SK-N-SH (cell line): ENCODE data around the gene PPA2. TPM values are rescaled to one million over a fixed set of nuclear protein-coding genes. Genes with fewer than 3 reads are reported as not detected.

ENCODE experiments used
- CTCF ChIA-PET: fragments of 300-600, 350-600 bp; formaldehyde crosslinking; extraction: SDS; loops from one replicate; lab custom pipeline; 2021; lab: Yijun Ruan, JAX
- POLR2A ChIA-PET: fragments of 350-600 bp; sonication (Branson Sonifier 250); formaldehyde crosslinking; extraction: SDS; loops from one replicate; lab custom pipeline; 2020; ENCODE audit warnings: antibody characterized with exemption, inconsistent platforms; lab: Yijun Ruan, JAX
- DNase-seq: peaks from one replicate; pipeline ENCODE4 v3.0.0; 2012
- H2AFZ ChIP-seq: fragments of 200-600 bp; sonication (generic); 2 replicates; pipeline ENCODE4 v1.8.1; 2016; ENCODE audit warnings: antibody characterized with exemption, mild to moderate bottlenecking, low read depth
- H3F3A ChIP-seq: fragments of 200-600 bp; sonication (generic); replicated peaks from 2 replicates; pipeline ENCODE3; 2016; ENCODE audit warnings: antibody characterized with exemption, mild to moderate bottlenecking; ENCODE audit not compliant: insufficient read depth
- H3K27ac ChIP-seq, 2 experiments: fragments of 200-500 bp in 1 of 2; fragments of 200-600 bp in 1 of 2; sonication (Bioruptor generic) in 1 of 2; sonication (generic), shearing (Covaris generic) in 1 of 2; 2 replicates each; pipeline versions ENCODE4 v1.5.1 to v1.6.1; 2014 to 2016; ENCODE audit warnings: low read depth in 2 of 2, inconsistent platforms in 1 of 2, low read length in 1 of 2, mild to moderate bottlenecking in 1 of 2, mixed read lengths in 1 of 2
- H3K27me3 ChIP-seq: fragments of 200-600 bp; sonication (generic), shearing (Covaris generic); 2 replicates; pipeline ENCODE4 v1.6.1; 2016; ENCODE audit warnings: mixed run types; ENCODE audit not compliant: insufficient read depth
- H3K36me3 ChIP-seq, 2 experiments: fragments of 200-500 bp in 1 of 2; fragments of 200-600 bp in 1 of 2; sonication (Bioruptor generic) in 1 of 2; sonication (generic) in 1 of 2; replicated peaks in 1 of 2; 2 replicates each; pipeline versions ENCODE3 to v1.5.1; 2014 to 2016; ENCODE audit warnings: low read length in 1 of 2, mild to moderate bottlenecking in 1 of 2; ENCODE audit not compliant: insufficient read depth in 2 of 2, control insufficient read depth in 1 of 2
- H3K4me1 ChIP-seq, 2 experiments: fragments of 200-500 bp in 1 of 2; fragments of 200-600 bp in 1 of 2; sonication (Bioruptor generic) in 1 of 2; sonication (generic), shearing (Covaris generic) in 1 of 2; 2 replicates each; pipeline versions ENCODE4 v1.5.1 to v1.6.1; 2014 to 2016; ENCODE audit warnings: low read depth in 1 of 2, low read length in 1 of 2, mixed run types in 1 of 2; ENCODE audit not compliant: insufficient read depth in 2 of 2, control insufficient read depth in 1 of 2
- H3K4me2 ChIP-seq: fragments of 200-600 bp; sonication (generic), shearing (Covaris generic); 2 replicates; pipeline ENCODE4 v1.6.1; 2017; ENCODE audit warnings: mixed run types
- H3K4me3 ChIP-seq, 2 experiments: fragments of 200-500 bp in 1 of 2; fragments of 200-600 bp in 1 of 2; sonication (Bioruptor generic) in 1 of 2; sonication (generic), shearing (Covaris generic) in 1 of 2; 2 replicates each; pipeline versions ENCODE4 v1.5.1 to v1.8.1; 2014 to 2016; ENCODE audit warnings: low read depth in 2 of 2, inconsistent platforms in 1 of 2, low read length in 1 of 2, mild to moderate bottlenecking in 1 of 2, mixed read lengths in 1 of 2, moderate library complexity in 1 of 2
- H3K79me2 ChIP-seq: fragments of 200-600 bp; sonication (generic); 2 replicates; pipeline ENCODE4 v1.8.1; 2017; ENCODE audit warnings: mild to moderate bottlenecking; ENCODE audit not compliant: insufficient read depth
- H3K9ac ChIP-seq: fragments of 200-600 bp; sonication (generic); 2 replicates; pipeline ENCODE4 v1.6.1; 2017; ENCODE audit warnings: mixed run types
- H3K9me2 ChIP-seq: fragments of 200-600 bp; sonication (generic); 2 replicates; pipeline ENCODE4 v1.6.1; 2017; ENCODE audit warnings: mixed run types
- H3K9me3 ChIP-seq: fragments of 200-600 bp; sonication (generic); 2 replicates; pipeline ENCODE4 v1.6.1; 2017; ENCODE audit warnings: mixed run types, mild to moderate bottlenecking, moderate library complexity
- H4K20me1 ChIP-seq: fragments of 200-600 bp; sonication (generic); 2 replicates; pipeline ENCODE4 v1.6.1; 2017; ENCODE audit warnings: mild to moderate bottlenecking, mixed run types; ENCODE audit not compliant: insufficient read depth
- CHD2 ChIP-seq: fragments of 150-350 bp; IDR thresholded peaks from 2 replicates; pipeline ENCODE4 v1.6.1; 2018; ENCODE audit warnings: low read length; ENCODE audit not compliant: partially characterized antibody
- ELF1 ChIP-seq: IDR thresholded peaks from 2 replicates; pipeline ENCODE4 v1.4.0; 2012
- EP300 ChIP-seq, 2 experiments: IDR thresholded peaks; 2 replicates each; pipeline versions ENCODE4 v1.4.0 to v1.6.1; 2012; ENCODE audit warnings: borderline replicate concordance in 1 of 2, low read depth in 1 of 2, low read length in 1 of 2
- FOSL2 ChIP-seq: IDR thresholded peaks from 2 replicates; pipeline ENCODE4 v1.4.0; 2012; ENCODE audit warnings: low read depth, mild to moderate bottlenecking, moderate library complexity, borderline replicate concordance
- FOXJ3 ChIP-seq: sonication (generic); formaldehyde crosslinking; IDR thresholded peaks from 2 replicates; pipeline ENCODE4 v1.5.1; 2020; ENCODE audit warnings: mild to moderate bottlenecking, missing genetic modification reagents
- FOXM1 ChIP-seq: IDR thresholded peaks from 2 replicates; pipeline ENCODE4 v1.4.0; 2012; ENCODE audit warnings: low read depth, mild to moderate bottlenecking
- JUND ChIP-seq: IDR thresholded peaks from 2 replicates; pipeline ENCODE4 v1.4.0; 2012
- MEF2A ChIP-seq: IDR thresholded peaks from 2 replicates; pipeline ENCODE4 v1.4.0; 2012; ENCODE audit warnings: low read depth, borderline replicate concordance
- MXI1 ChIP-seq: IDR thresholded peaks from 2 replicates; pipeline ENCODE4 v1.6.1; 2012; ENCODE audit warnings: mild to moderate bottlenecking, low read depth, low read length, improper control_type of control experiment
- POLR2AphosphoS5 ChIP-seq: IDR thresholded peaks from 2 replicates; pipeline ENCODE4 v1.6.1; 2012; ENCODE audit warnings: low read depth, low read length
- RAD21 ChIP-seq: IDR thresholded peaks from 2 replicates; pipeline ENCODE4 v1.6.1; 2012; ENCODE audit warnings: mild to moderate bottlenecking, low read length
- RCOR1 ChIP-seq: fragments of 150-350 bp; IDR thresholded peaks from 2 replicates; pipeline ENCODE4 v1.6.1; 2017; ENCODE audit warnings: antibody characterized with exemption, low read length
- SIN3A ChIP-seq: IDR thresholded peaks from 2 replicates; pipeline ENCODE4 v1.6.1; 2012; ENCODE audit warnings: low read depth, mild to moderate bottlenecking, low read length, moderate library complexity, borderline replicate concordance
- SMC3 ChIP-seq: IDR thresholded peaks from 2 replicates; pipeline ENCODE4 v1.6.1; 2012; ENCODE audit warnings: low read depth, low read length, improper control_type of control experiment
- TAF1 ChIP-seq: IDR thresholded peaks from 2 replicates; pipeline ENCODE4 v1.6.1; 2012; ENCODE audit warnings: low read depth, mild to moderate bottlenecking, low read length, moderate library complexity, borderline replicate concordance
- TEAD4 ChIP-seq: IDR thresholded peaks from 2 replicates; pipeline ENCODE4 v1.4.0; 2012; ENCODE audit warnings: mild to moderate bottlenecking, borderline replicate concordance; ENCODE audit not compliant: insufficient read depth
- YY1 ChIP-seq: IDR thresholded peaks from 2 replicates; pipeline ENCODE4 v1.4.0; 2012; ENCODE audit warnings: low read depth, mild to moderate bottlenecking
- WGBS: methylation state at CpG from one replicate; pipeline ENCODE4 v1.1.6; 2017; ENCODE audit warnings: low lambda C conversion rate; 5-methylcytosine and 5-hydroxymethylcytosine counted together
- polyA plus RNA-seq, 3 experiments: library from polyadenylated mRNA; depleted of rRNA; stranded (reverse); fragments of >200 nt; gene quantifications; 2 replicates each; pipeline ENCODE4 v1.2.3, GENCODE V29; 2012
- TF ChIP-seq, protein P1 (sequence below): fragments of 150-350 bp; IDR thresholded peaks from 2 replicates; pipeline ENCODE4 v1.6.1; 2017; ENCODE audit warnings: antibody characterized with exemption, low read length, low read depth, borderline replicate concordance
- TF ChIP-seq, protein P2 (sequence below): IDR thresholded peaks from 2 replicates; pipeline ENCODE4 v1.4.0; 2012; ENCODE audit warnings: low read depth, borderline replicate concordance
- TF ChIP-seq, protein P3 (sequence below): fragments of 200-600 bp; sonication (generic); IDR thresholded peaks from 2 replicates; pipeline ENCODE4 v1.6.1; 2017; ENCODE audit warnings: antibody characterized with exemption, mild to moderate bottlenecking, moderate library complexity

The PPA2 gene
- polyA plus RNA-seq, 1 of the 3 experiments (the other 2 are of a cell fraction) = 57.8 TPM

DNA sequence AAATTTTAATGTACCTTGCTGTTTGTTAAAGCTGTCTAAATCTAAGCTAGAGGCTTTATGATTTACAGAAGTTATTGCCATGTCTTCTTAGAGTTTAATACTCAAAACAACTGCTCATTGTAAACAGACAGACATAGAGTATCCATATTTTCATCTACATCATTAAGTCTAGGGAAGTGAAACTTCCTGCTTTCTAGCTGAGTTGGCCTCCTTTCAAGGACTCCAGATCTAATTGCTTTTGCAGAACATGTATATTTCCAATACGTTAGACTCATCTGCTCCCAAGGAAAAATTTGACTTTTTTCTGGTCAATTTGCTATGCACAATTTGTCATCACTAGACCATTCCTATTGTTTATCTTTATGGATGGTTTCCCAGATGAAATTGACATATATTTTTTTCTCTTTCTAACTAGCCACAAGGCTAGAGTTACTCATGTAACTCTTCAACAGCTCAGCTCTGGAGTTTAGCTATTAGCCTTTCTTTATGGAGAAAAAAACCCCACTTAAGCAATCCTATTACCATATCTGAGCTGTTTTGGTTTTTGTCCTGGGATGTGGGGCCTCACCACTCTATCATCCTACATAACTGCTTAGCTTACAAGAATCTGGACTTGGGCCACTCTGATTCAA is 122.9 kb downstream of the PPA2 start:
- H3K4me3 ChIP-seq = no peak overlapping the region
- TF ChIP-seq TEAD4 (no peak), MEF2A (no peak), FOXM1 (no peak)
- TF ChIP-seq, protein P1, sequence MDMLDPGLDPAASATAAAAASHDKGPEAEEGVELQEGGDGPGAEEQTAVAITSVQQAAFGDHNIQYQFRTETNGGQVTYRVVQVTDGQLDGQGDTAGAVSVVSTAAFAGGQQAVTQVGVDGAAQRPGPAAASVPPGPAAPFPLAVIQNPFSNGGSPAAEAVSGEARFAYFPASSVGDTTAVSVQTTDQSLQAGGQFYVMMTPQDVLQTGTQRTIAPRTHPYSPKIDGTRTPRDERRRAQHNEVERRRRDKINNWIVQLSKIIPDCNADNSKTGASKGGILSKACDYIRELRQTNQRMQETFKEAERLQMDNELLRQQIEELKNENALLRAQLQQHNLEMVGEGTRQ = no peak
- TF ChIP-seq, protein P2, sequence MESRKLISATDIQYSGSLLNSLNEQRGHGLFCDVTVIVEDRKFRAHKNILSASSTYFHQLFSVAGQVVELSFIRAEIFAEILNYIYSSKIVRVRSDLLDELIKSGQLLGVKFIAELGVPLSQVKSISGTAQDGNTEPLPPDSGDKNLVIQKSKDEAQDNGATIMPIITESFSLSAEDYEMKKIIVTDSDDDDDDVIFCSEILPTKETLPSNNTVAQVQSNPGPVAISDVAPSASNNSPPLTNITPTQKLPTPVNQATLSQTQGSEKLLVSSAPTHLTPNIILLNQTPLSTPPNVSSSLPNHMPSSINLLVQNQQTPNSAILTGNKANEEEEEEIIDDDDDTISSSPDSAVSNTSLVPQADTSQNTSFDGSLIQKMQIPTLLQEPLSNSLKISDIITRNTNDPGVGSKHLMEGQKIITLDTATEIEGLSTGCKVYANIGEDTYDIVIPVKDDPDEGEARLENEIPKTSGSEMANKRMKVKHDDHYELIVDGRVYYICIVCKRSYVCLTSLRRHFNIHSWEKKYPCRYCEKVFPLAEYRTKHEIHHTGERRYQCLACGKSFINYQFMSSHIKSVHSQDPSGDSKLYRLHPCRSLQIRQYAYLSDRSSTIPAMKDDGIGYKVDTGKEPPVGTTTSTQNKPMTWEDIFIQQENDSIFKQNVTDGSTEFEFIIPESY = no peak
- no peak overlapping the region for H3K9ac ChIP-seq
- no peaks in the 10 kb centered on the region for H3K9me3 ChIP-seq
- H3K36me3 ChIP-seq = no peaks in the 10 kb centered on the region
- H3K4me2 ChIP-seq = no peak overlapping the region
- no peaks in the 10 kb centered on the region; a peak in 1 of 4 replicates for H3K4me1 ChIP-seq
- ChIA-PET CTCF (interaction anchor here (1.0 kb wide), 2 partner anchors 9 to 10 kb away, joined by 3 to 4 read pairs; no protein-coding TSS in a partner anchor), POLR2A (no interaction called here)
- H2AFZ ChIP-seq = no peak overlapping the region
- 71% methylated on average over 1 of the region's 1 CpG for WGBS
- H4K20me1 ChIP-seq = no peaks in the 10 kb centered on the region
- no peak for DNase-seq
- H3K79me2 ChIP-seq = no peaks in the 10 kb centered on the region
- H3K27ac ChIP-seq = no peak overlapping the region
- H3K27me3 ChIP-seq = no peaks in the 10 kb centered on the region
- no peaks in the 10 kb centered on the region for H3K9me2 ChIP-seq
- H3F3A ChIP-seq = no peaks in the 10 kb centered on the region

GRCh38 chr4:105348719-105349118 is 125.1 kb downstream of the PPA2 start:
- H3K9ac ChIP-seq = no peak overlapping the region
- DNase-seq = no peak
- H3K27me3 ChIP-seq = no peaks in the 10 kb centered on the region
- 92% methylated on average over 1 of the region's 1 CpG for WGBS
- POLR2A ChIA-PET = no interaction called here
- no peaks in the 10 kb centered on the region for H3F3A ChIP-seq
- H3K79me2 ChIP-seq = no peaks in the 10 kb centered on the region
- no peaks in the 10 kb centered on the region for H3K9me2 ChIP-seq
- CTCF ChIA-PET = interaction anchor here (1.0 kb wide), 1 partner anchor 27 kb away, joined by 3 read pairs; no protein-coding TSS in a partner anchor
- no peaks in the 10 kb centered on the region for H4K20me1 ChIP-seq
- H3K4me1 ChIP-seq = peaks cover 0 to 3% of the 10 kb centered on the region in 2 experiments; a peak in 2 of 4 replicates
- no peak overlapping the region for H3K27ac ChIP-seq
- no peak overlapping the region for H2AFZ ChIP-seq
- no peaks in the 10 kb centered on the region for H3K36me3 ChIP-seq
- no peaks in the 10 kb centered on the region for H3K9me3 ChIP-seq
- no peak overlapping the region for H3K4me2 ChIP-seq
- no peak overlapping the region for H3K4me3 ChIP-seq
- TF ChIP-seq RCOR1 (no peak), FOXM1 (no peak), POLR2AphosphoS5 (no peak), CHD2 (no peak), SIN3A (no peak), JUND (no peak), YY1 (no peak), TAF1 (no peak), MXI1 (no peak), SMC3 (no peak), FOXJ3 (CRISPR knock-in tag) (no peak), RAD21 (no peak), ELF1 (no peak), FOSL2 (no peak), EP300 (IDR thresholded peaks at IDR 0.05; ENCODE audit: borderline replicate concordance in 1 of 2, low read depth in 1 of 2, low read length in 1 of 2) (no peak)
- TF ChIP-seq, protein P3, sequence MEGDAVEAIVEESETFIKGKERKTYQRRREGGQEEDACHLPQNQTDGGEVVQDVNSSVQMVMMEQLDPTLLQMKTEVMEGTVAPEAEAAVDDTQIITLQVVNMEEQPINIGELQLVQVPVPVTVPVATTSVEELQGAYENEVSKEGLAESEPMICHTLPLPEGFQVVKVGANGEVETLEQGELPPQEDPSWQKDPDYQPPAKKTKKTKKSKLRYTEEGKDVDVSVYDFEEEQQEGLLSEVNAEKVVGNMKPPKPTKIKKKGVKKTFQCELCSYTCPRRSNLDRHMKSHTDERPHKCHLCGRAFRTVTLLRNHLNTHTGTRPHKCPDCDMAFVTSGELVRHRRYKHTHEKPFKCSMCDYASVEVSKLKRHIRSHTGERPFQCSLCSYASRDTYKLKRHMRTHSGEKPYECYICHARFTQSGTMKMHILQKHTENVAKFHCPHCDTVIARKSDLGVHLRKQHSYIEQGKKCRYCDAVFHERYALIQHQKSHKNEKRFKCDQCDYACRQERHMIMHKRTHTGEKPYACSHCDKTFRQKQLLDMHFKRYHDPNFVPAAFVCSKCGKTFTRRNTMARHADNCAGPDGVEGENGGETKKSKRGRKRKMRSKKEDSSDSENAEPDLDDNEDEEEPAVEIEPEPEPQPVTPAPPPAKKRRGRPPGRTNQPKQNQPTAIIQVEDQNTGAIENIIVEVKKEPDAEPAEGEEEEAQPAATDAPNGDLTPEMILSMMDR = no peak
- TF ChIP-seq, protein P2 = no peak
- TF ChIP-seq, protein P1 = no peak
